SK-N-SH treated with all-trans-retinoic acid at 6 μM for 48 hours (cell line): ENCODE data around the gene MTNR1B.

Experiments used
- ATAC-seq: fragments of 200-7000 bp; cut with Tn5 transposase; 3 replicates; pipeline ENCODE4 v1.9.1; 2020; ENCODE audit warnings: mild to moderate bottlenecking, moderate library complexity
- ARNTL ChIP-seq: fragments of 450-650 bp; formaldehyde crosslinking; IDR thresholded peaks from 2 replicates; pipeline ENCODE4 v1.5.0; 2020; ENCODE audit warnings: low read depth, mild to moderate bottlenecking, moderate library complexity, borderline replicate concordance
- BACH2 ChIP-seq: fragments of 250-450 bp; sonication (Bioruptor Pico); IDR thresholded peaks from 2 replicates; pipeline ENCODE4 v1.9.0; 2021; ENCODE audit warnings: mild to moderate bottlenecking, borderline replicate concordance
- CREB5 ChIP-seq: fragments of 250-450 bp; sonication (Bioruptor Pico); IDR thresholded peaks from 2 replicates; pipeline ENCODE4 v1.5.1; 2020; ENCODE audit warnings: low read depth, mild to moderate bottlenecking, moderate library complexity
- CSDC2 ChIP-seq: fragments of 250-450 bp; sonication (Bioruptor Pico); IDR thresholded peaks from 2 replicates; pipeline ENCODE4 v1.5.0; 2020; ENCODE audit warnings: mild to moderate bottlenecking, moderate library complexity
- CSRNP3 ChIP-seq: fragments of 250-450 bp; sonication (Bioruptor Pico); IDR thresholded peaks from 2 replicates; pipeline ENCODE4 v1.5.1; 2021; ENCODE audit warnings: mild to moderate bottlenecking, moderate library complexity
- ESRRG ChIP-seq: fragments of 250-450 bp; sonication (Bioruptor Pico); IDR thresholded peaks from 2 replicates; pipeline ENCODE4 v1.6.1; 2021; ENCODE audit warnings: mild to moderate bottlenecking
- GLIS3 ChIP-seq: fragments of 250-450 bp; sonication (Bioruptor Pico); IDR thresholded peaks from 2 replicates; pipeline ENCODE4 v1.5.0; 2020; ENCODE audit warnings: mild to moderate bottlenecking, moderate library complexity
- ISL1 ChIP-seq: fragments of 250-450 bp; sonication (Bioruptor Pico); IDR thresholded peaks from 2 replicates; pipeline ENCODE4 v2.1.2; 2022; ENCODE audit warnings: mild to moderate bottlenecking, moderate library complexity
- PATZ1 ChIP-seq: fragments of 250-450 bp; sonication (Bioruptor Pico); IDR thresholded peaks from 2 replicates; pipeline ENCODE4 v1.8.0; 2020; ENCODE audit warnings: mild to moderate bottlenecking, moderate library complexity, borderline replicate concordance
- POU6F1 ChIP-seq: fragments of 250-450 bp; sonication (Bioruptor Pico); IDR thresholded peaks from 2 replicates; pipeline ENCODE4 v1.8.0; 2021; ENCODE audit warnings: low read depth, mild to moderate bottlenecking, moderate library complexity, borderline replicate concordance
- PPARA ChIP-seq: fragments of 250-450 bp; sonication (Bioruptor Pico); IDR thresholded peaks from 2 replicates; pipeline ENCODE4 v1.5.0; 2020; ENCODE audit warnings: mild to moderate bottlenecking, borderline replicate concordance
- RARB ChIP-seq: fragments of 250-450 bp; sonication (Bioruptor Pico); IDR thresholded peaks from 2 replicates; pipeline ENCODE4 v1.8.0; 2021; ENCODE audit warnings: mild to moderate bottlenecking, moderate library complexity
- SNAI2 ChIP-seq: fragments of 250-450 bp; sonication (Bioruptor Pico); IDR thresholded peaks from 2 replicates; pipeline ENCODE4 v1.5.0; 2020; ENCODE audit warnings: mild to moderate bottlenecking, moderate library complexity
- TOX ChIP-seq: fragments of 250-450 bp; sonication (Bioruptor Pico); IDR thresholded peaks from 2 replicates; pipeline ENCODE4 v1.8.0; 2021; ENCODE audit warnings: mild to moderate bottlenecking, moderate library complexity, borderline replicate concordance
- TSHZ2 ChIP-seq: fragments of 250-450 bp; sonication (Bioruptor Pico); IDR thresholded peaks from 2 replicates; pipeline ENCODE4 v1.5.0; 2020; ENCODE audit warnings: mild to moderate bottlenecking, moderate library complexity
- ZC3H10 ChIP-seq: fragments of 250-450 bp; sonication (Bioruptor Pico); IDR thresholded peaks from 2 replicates; pipeline ENCODE4 v1.5.1; 2021; ENCODE audit warnings: mild to moderate bottlenecking, moderate library complexity
- ZFP3 ChIP-seq: fragments of 250-450 bp; sonication (Bioruptor Pico); IDR thresholded peaks from 2 replicates; pipeline ENCODE4 v1.5.0; 2020; ENCODE audit warnings: mild to moderate bottlenecking, moderate library complexity
- ZNF565 ChIP-seq: fragments of 450-650 bp; formaldehyde crosslinking; conservative IDR thresholded peaks from 2 replicates; pipeline ENCODE4 v1.5.0; 2020; ENCODE audit warnings: low read depth, mild to moderate bottlenecking, moderate library complexity
- ZNF70 ChIP-seq: fragments of 450-650 bp; formaldehyde crosslinking; IDR thresholded peaks from 2 replicates; pipeline ENCODE4 v1.5.0; 2020; ENCODE audit warnings: mild to moderate bottlenecking, moderate library complexity
- ZNF8 ChIP-seq: fragments of 450-650 bp; formaldehyde crosslinking; IDR thresholded peaks from 2 replicates; pipeline ENCODE4 v1.5.0; 2020; ENCODE audit warnings: mild to moderate bottlenecking, moderate library complexity

The MTNR1B gene

GRCh38 chr11:92931746-92932422, 37.6 kb upstream of the MTNR1B start (continued):
- TF ChIP-seq TSHZ2 (no peak), PPARA (CRISPR knock-in tag) (no peak)

- no peak for ATAC-seq
- TF ChIP-seq ARNTL (CRISPR knock-in tag) = no peak
- no peak for TF ChIP-seq ZC3H10 (CRISPR knock-in tag)
- no peak for TF ChIP-seq ZNF8 (CRISPR knock-in tag)
- TF ChIP-seq RARB (CRISPR knock-in tag) = no peak
- no peak for TF ChIP-seq POU6F1 (CRISPR knock-in tag)
- no peak for TF ChIP-seq PPARA (CRISPR knock-in tag)
- TF ChIP-seq CREB5 = no peak
- TF ChIP-seq GLIS3 = no peak
- no peak for TF ChIP-seq ESRRG (CRISPR knock-in tag)
- TF ChIP-seq ZNF70 (CRISPR knock-in tag) = no peak
- no peak for TF ChIP-seq SNAI2 (CRISPR knock-in tag)
- TF ChIP-seq ZFP3 (CRISPR knock-in tag) = no peak
These were observed 30.1 kb upstream of the MTNR1B start for GRCh38 chr11:92939305-92939704.

GRCh38 chr11:92941676-92942571, 27.5 kb upstream of the MTNR1B start:
- TF ChIP-seq ESRRG (CRISPR knock-in tag) = no peak
- TF ChIP-seq ZFP3 (CRISPR knock-in tag) = no peak
- TF ChIP-seq ZNF565 (CRISPR knock-in tag) = no peak
- TF ChIP-seq BACH2 (CRISPR knock-in tag) = no peak
- no peak for TF ChIP-seq CSDC2 (CRISPR knock-in tag)
- no peak for TF ChIP-seq RARB (CRISPR knock-in tag)
- TF ChIP-seq CSRNP3 (CRISPR knock-in tag) = no peak
- TF ChIP-seq TOX (CRISPR knock-in tag) = no peak
- TF ChIP-seq PATZ1 (CRISPR knock-in tag) = no peak
- no peak for TF ChIP-seq ZC3H10 (CRISPR knock-in tag)
- no peak for TF ChIP-seq ZNF70 (CRISPR knock-in tag)
- no peak for TF ChIP-seq ISL1 (CRISPR knock-in tag)
- TF ChIP-seq GLIS3 = no peak
- no peak for TF ChIP-seq ARNTL (CRISPR knock-in tag)
- TF ChIP-seq CREB5 = no peak
- no peak for TF ChIP-seq TSHZ2
- peak; percentile 80 for ATAC-seq
